Muscle layer of duodenum (tissue), 2 donors: ENCODE results near the gene SAPCD2.

Experiments
- H3K27ac ChIP-seq: one replicate; pipeline ENCODE4 v1.7.0; 2013; ENCODE audit warnings: mild to moderate bottlenecking, low read length
- H3K27me3 ChIP-seq: one replicate; pipeline ENCODE4 v1.7.0; 2013; ENCODE audit warnings: low read depth, mild to moderate bottlenecking, control low read depth, low read length
- H3K36me3 ChIP-seq, 2 donors: one replicate each; pipeline ENCODE4 v1.7.0; 2013; ENCODE audit warnings: low read length in 2 of 2, control low read depth in 1 of 2, mild to moderate bottlenecking in 1 of 2; ENCODE audit not compliant: insufficient read depth in 2 of 2, control insufficient read depth in 1 of 2
- H3K4me1 ChIP-seq, 2 donors: one replicate each; pipeline ENCODE4 v1.7.0; 2013; ENCODE audit warnings: low read length in 2 of 2, mild to moderate bottlenecking in 2 of 2, control low read depth in 1 of 2, moderate library complexity in 1 of 2; ENCODE audit not compliant: insufficient read depth in 2 of 2, control insufficient read depth in 1 of 2
- H3K4me3 ChIP-seq, 2 donors: one replicate each; pipeline ENCODE4 v1.7.0; 2013; ENCODE audit warnings: low read length in 2 of 2, low read depth in 1 of 2, mild to moderate bottlenecking in 1 of 2
- H3K9me3 ChIP-seq, 2 donors: one replicate each; pipeline ENCODE4 v1.7.0; 2013; ENCODE audit warnings: low read length in 2 of 2, control low read depth in 1 of 2, mild to moderate bottlenecking in 1 of 2; ENCODE audit not compliant: control insufficient read depth in 1 of 2
- donor health status: healthy.

The SAPCD2 gene

DNA sequence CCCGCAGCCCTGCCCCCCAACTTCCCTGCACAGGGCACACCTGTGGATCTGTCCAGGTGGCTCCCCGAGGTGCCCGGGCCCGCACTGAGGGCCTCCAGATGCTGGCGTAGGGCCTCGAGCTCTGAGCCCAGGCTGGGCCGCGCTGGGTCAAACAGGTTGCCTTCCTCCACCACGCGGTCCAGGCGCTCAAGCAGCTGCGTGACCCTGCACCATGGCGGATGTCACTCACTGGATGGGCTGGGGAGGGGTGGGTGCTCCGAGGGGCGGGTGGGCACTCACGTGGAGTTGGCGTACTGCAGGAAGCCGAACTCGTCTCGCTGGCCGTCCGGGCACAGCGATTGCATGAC is 47.7 kb downstream of the SAPCD2 start:
- peaks cover 0 to 21% of the 10 kb centered on the region in 2 donors for H3K36me3 ChIP-seq
- peaks cover 0 to 24% of the 10 kb centered on the region in 2 donors for H3K4me1 ChIP-seq
- H3K9me3 ChIP-seq: no peaks in the 10 kb centered on the region
- H3K27ac ChIP-seq: no peak overlapping the region
- no peaks in the 10 kb centered on the region for H3K27me3 ChIP-seq
- H3K4me3 ChIP-seq: no peak overlapping the region

DNA sequence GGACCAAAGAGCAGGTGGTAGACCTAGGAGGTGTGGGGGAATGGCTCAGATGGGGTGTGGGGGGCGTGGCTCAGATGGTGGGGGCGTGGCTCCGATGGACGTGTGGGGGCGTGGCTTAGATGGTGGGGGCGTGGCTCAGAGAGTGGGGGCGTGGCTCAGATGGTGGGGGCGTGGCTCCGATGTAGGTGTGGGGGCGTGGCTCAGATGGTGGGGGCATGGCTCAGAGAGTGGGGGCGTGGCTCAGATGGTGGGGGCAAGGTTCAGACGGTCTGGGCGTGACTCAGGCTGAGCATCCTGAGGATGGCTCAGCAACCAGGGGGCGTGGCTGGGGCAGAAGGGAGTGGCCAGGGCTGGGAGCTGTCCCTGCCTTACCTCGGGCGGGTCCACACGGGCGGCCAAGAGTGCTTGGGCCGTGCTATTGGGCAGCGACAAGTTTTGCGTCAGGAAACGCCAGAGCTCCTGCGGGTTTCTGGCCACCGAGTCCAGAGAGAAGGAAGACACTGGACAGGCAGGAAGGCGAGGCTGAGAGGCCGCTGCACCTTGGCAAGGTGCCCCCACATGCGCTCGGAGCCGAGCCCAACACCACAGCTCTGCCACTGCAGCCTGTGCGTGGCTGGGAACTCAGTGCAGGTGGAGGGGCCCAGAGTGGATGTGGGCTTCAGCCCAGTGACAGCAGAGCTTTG is 48.2 kb downstream of the SAPCD2 start:
- peaks cover 0 to 19% of the 10 kb centered on the region in 2 donors for H3K4me1 ChIP-seq
- H3K36me3 ChIP-seq: peaks cover 0 to 26% of the 10 kb centered on the region in 2 donors
- H3K27me3 ChIP-seq: no peaks in the 10 kb centered on the region
- H3K9me3 ChIP-seq: no peaks in the 10 kb centered on the region
- H3K4me3 ChIP-seq: no peak overlapping the region
- H3K27ac ChIP-seq: no peak overlapping the region

DNA sequence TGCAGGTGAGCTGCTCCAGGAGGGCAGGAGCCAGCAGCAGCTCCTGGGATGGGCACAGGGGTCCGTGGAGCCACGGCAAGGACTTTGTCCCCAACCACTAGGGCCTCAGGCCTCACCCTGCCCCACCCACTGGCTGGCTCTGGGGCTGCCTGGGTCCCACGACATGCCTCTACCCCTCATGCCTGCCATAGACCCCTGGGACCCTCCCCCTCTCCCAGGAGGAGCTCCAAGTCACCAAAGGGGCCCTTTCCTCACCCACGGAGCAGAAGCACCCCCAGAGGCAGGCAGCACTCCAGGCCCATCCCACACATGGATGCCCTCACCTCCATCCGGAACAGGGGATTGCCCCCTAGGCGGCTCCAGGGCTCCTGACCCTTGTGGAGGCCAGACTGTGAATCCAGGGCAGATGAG is 48.8 kb downstream of the SAPCD2 start:
- Histone ChIP-seq H3K27me3 (no peaks in the 10 kb centered on the region), H3K27ac (no peak overlapping the region), H3K9me3 (no peaks in the 10 kb centered on the region), H3K4me3 (no peak overlapping the region), H3K36me3 (peaks cover 0 to 32% of the 10 kb centered on the region in 2 donors), H3K4me1 (peaks cover 0 to 13% of the 10 kb centered on the region in 2 donors)

DNA sequence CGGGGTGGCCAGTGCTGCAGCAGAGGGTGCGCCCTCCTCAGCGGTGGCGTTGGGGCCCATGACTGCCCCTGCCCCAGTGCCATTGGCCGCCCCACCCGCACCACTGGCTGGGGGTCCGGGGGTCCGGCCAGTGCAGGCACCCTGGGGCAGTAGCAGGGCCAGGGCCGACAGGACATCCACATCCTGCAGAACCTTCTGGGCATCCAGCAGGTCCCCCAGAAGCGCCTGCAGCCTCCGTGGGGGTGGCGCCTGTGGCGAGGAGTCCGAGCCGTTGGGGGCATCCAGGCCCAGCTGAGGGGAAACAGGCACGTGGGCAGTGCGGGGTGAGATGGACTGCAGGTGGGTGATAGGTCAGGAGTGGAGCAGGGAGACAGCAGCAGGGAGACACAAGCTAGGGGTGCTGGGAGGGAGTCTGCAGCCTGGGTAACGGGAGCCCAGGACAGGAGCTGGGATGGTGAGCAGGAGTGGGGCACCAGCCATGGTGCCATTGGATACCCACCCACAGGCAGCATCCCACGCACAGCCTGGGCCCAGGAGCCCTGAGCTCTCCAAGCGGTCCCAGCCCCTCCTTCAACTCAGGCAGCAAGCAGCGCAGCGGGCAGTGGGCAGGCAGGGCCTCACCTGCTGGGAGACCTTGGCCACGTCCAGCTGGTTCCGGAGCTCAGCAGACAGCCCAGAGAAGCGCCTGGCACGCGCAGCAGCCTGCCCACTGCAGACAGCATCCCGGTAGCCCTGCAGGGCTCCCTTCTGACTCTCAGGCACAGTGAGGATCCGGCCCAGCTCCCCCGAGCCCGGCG is 49.4 kb downstream of the SAPCD2 start:
- H3K36me3 ChIP-seq: peaks cover 0 to 38% of the 10 kb centered on the region in 2 donors

DNA sequence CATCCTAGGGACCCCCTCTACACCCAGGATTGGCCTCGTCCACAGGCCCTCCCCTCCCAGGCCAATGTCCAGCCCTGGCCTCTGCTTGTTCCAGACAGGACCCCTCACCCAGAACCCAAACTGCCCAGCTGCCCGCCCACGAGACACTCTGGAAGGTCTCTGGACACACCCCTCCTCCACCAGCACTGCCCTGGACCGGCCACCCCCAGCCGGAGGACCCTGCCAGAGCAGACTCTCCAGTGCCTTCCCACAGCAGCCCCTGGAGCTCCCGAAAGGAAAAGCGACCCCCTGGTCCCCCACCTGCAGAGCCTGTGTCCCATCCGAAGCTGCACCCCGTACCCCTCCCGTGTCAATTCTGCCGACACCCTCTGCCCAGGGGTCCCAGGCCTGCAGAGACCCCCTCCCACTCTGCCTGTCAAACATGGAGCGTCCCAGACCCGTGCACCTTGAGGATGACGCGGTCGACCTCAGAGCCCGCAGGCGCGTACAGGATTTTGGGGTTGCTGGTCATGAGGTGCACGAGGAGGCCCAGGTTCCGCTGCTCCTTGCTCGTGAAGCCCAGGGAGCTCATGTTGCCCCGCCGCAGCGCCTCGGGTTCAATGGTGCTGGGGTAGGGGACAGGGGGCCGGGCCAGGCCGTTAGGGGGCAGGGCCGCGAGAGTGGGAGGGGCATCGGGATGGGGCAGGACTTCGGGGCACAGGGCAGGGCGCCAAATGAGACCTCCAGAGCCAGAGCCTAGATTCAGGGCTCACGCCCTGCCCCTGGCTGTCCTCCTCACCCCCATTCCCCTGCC is 50.3 kb downstream of the SAPCD2 start:
- Histone ChIP-seq H3K4me3 (no peak overlapping the region), H3K27ac (no peak overlapping the region), H3K36me3 (peaks cover 0 to 45% of the 10 kb centered on the region in 2 donors), H3K4me1 (no peaks in the 10 kb centered on the region), H3K9me3 (no peaks in the 10 kb centered on the region), H3K27me3 (no peaks in the 10 kb centered on the region)

More for the DNA sequence above, 49.4 kb downstream of the SAPCD2 start:
- H3K9me3 ChIP-seq: no peaks in the 10 kb centered on the region
- H3K4me3 ChIP-seq: no peak overlapping the region
- no peaks in the 10 kb centered on the region for H3K27me3 ChIP-seq
- no peak overlapping the region for H3K27ac ChIP-seq
- H3K4me1 ChIP-seq: peaks cover 0 to 7% of the 10 kb centered on the region in 2 donors

GRCh38 chr9:137018761-137019559 is 51.4 kb downstream of the SAPCD2 start:
- no peaks in the 10 kb centered on the region for H3K27me3 ChIP-seq
- no peaks in the 10 kb centered on the region for H3K9me3 ChIP-seq
- H3K4me3 ChIP-seq: no peak overlapping the region
- no peaks in the 10 kb centered on the region for H3K4me1 ChIP-seq
- H3K36me3 ChIP-seq: peaks cover 0 to 56% of the 10 kb centered on the region in 2 donors
- H3K27ac ChIP-seq: no peak overlapping the region

DNA sequence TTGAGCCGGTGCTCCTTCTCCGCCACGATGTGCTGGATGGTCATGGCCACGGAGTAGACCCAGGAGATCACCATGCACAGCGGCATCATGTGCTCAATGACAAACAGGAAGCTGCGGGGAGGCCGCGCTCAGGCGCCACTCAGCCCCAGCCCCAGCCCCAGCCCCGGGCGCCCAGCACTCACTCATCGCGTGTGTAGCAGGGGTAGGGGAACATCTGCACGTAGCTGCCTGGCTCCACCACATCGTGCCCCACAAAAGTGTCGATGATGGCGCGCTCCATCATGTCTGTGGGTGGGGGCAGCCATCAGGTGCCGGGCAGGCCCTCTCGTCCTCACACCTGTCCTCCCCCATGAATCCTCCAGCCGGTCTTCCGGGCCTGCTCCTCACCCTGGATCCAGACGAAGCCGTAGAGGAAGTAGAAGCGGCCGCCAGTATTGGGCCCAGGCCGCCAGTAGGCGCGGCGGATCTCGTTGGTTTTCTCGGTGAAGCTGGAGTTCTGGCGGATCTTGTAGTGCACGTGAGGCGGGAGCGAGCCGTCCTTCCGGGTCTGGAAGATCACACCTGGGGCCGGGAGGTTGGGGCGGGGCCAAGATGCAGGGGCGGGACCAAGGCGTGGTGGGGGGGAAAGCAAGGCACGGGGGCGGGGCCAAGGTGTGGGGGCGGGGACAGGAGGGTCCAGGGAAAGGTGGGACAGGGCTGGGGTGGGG is 52.4 kb downstream of the SAPCD2 start:
- Histone ChIP-seq H3K4me1 (no peaks in the 10 kb centered on the region), H3K27ac (no peak overlapping the region), H3K36me3 (peaks cover 0 to 62% of the 10 kb centered on the region in 2 donors), H3K27me3 (no peaks in the 10 kb centered on the region), H3K9me3 (no peaks in the 10 kb centered on the region), H3K4me3 (no peak overlapping the region)

DNA sequence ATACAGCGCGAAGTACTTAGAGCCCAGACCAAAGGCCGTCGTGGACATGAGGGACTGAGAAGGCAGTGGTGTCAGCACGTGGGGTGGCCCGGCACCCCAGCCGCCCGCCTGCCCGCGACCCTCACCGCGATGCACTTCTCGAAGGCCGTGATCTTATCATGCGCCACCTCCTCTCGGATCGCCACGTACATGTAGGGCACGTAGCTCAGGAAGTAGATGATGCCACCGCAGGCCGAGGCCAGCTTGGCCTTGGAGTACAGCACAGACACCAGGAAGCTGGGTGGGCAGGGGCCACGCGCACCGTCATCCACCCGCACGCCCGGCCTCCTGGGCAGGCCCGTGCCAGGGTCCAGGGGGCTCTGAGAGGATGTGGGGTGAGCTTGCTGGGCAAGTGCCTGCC is 53.3 kb downstream of the SAPCD2 start:
- no peaks in the 10 kb centered on the region for H3K4me1 ChIP-seq
- H3K27ac ChIP-seq: no peak overlapping the region
- peaks cover 0 to 71% of the 10 kb centered on the region in 2 donors for H3K36me3 ChIP-seq
- H3K9me3 ChIP-seq: no peaks in the 10 kb centered on the region
- no peaks in the 10 kb centered on the region for H3K27me3 ChIP-seq
- H3K4me3 ChIP-seq: no peak overlapping the region

- Histone ChIP-seq H3K4me1 (no peaks in the 10 kb centered on the region), H3K4me3 (no peak overlapping the region), H3K36me3 (peaks cover 0 to 76% of the 10 kb centered on the region in 2 donors), H3K27me3 (no peaks in the 10 kb centered on the region), H3K9me3 (no peaks in the 10 kb centered on the region), H3K27ac (no peak overlapping the region)
Measured at GRCh38 chr9:137016436-137016835, 53.9 kb downstream of the SAPCD2 start.

GRCh38 chr9:137015976-137016375 is 54.4 kb downstream of the SAPCD2 start:
- H3K27ac ChIP-seq: no peak overlapping the region
- peaks cover 0 to 77% of the 10 kb centered on the region in 2 donors for H3K36me3 ChIP-seq

More at GRCh38 chr9:137015976-137016375, 54.4 kb downstream of the SAPCD2 start:
- H3K27me3 ChIP-seq: no peaks in the 10 kb centered on the region
- no peak overlapping the region for H3K4me3 ChIP-seq
- H3K4me1 ChIP-seq: no peaks in the 10 kb centered on the region
- no peaks in the 10 kb centered on the region for H3K9me3 ChIP-seq
